ENCODE measurements around the gene CACNB2.

- TF ChIP-seq CTCF (IDR thresholded peaks at IDR 0.05) = no peak
- peak in 1 of 2 donors; percentile 16 for TF ChIP-seq POLR2A (IDR thresholded peaks at IDR 0.05)
Observed at GRCh38 chr10:18240185-18240882, 100.1 kb downstream of the CACNB2 start.

Measured in adrenal gland (tissue), 5 donors.